ENCODE results near the gene FAM170B.

Gene FAM170B

DNA sequence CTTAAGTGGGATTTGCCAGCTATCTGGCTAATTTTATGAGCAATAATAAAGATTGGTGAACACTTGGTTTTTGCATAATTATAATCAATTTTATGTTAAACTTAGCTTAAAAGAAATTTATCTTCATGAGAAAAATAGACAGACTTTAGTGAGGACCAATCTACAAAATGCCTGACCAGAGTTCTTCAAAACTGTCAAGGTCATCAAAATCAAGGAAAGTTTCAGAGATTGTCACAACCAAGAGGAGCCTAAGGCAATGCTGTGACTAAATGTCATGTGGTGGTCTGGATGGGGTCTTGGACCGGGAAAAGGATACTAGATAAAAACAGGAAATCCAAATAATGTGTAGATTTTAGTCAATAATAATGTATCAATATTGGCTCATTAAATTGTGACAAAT lies 17.7 kb upstream of the FAM170B start:
- H3K4me3 ChIP-seq (ENCODE audit: low read depth, low read length), result no peak overlapping the region
- no peak for TF ChIP-seq CTCF (IDR thresholded peaks at IDR 0.05; ENCODE audit: insufficient read depth, low read depth, low read length, missing control alignments)
- DNase-seq (ENCODE audit: low read depth), result no peak

DNA sequence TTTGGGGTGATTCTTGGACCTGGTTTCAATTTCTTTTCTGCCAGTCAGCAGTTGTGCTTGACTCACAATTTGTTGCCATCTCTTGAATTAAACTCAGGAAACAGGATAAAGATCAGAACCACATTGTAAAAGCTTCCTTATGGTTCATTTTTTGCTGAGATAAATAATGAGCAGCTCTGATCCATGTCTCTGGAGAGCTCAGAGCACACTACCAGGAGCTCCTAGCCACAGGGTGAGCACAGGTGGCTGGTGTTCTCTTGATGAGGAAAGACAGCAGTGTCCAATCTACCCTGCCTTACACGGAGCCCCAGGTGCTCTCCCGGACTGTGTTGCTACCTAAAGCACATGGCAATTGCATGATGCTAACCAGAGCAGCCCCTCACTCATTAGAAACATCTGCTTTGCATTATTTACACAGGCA lies 17.2 kb upstream of the FAM170B start:
- TF ChIP-seq CTCF (IDR thresholded peaks at IDR 0.05; ENCODE audit: insufficient read depth, low read depth, low read length, missing control alignments), result no peak
- DNase-seq (ENCODE audit: low read depth), result no peak

DNA sequence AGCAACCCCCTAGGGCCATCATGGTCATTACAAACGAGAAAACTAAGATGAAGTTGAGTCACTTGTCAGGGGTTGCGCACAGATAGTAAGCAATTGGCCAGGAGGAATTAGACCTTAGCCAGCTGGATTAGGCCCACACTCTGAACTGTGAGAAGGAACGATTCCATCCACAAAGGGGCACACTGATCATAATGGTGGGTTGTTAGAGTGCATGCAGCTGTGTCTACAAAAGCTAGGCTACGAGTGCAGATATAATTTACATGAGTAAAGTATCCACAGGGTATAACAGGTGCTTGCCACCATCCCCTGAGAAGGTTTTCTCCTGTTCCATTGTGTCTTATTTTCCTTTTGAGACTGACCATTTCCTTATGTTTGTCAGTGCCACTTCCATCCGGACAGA lies 16.6 kb upstream of the FAM170B start:
- TF ChIP-seq CTCF (IDR thresholded peaks at IDR 0.05; ENCODE audit: insufficient read depth, low read depth, low read length, missing control alignments), result no peak
- DNase-seq (ENCODE audit: low read depth), result no peak
- no peak overlapping the region for H3K4me3 ChIP-seq (ENCODE audit: low read depth, low read length)

More for the DNA sequence above, 17.2 kb upstream of the FAM170B start:
- no peak overlapping the region for H3K4me3 ChIP-seq (ENCODE audit: low read depth, low read length)

DNA sequence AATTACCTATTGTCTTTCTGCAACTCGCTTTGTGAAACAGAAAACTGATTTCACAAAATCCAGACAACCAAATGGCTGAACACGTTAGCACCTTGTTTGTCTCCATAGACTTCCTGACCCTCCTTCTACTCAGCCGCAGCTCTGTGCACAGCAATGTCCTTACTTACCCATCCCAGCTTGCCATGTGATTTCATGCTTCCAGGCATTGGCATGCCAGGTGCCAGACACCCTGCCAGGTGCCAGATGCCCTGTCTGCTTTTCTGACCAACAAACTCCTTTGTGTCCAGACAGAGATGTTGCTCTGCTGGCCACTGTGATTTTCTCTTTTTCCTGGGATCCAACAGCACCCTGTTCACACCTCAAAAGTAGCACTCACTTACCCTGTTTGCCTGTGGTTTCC lies 16.1 kb upstream of the FAM170B start:
- no peak overlapping the region for H3K4me3 ChIP-seq (ENCODE audit: low read depth, low read length)
- no peak for DNase-seq (ENCODE audit: low read depth)
- TF ChIP-seq CTCF (IDR thresholded peaks at IDR 0.05; ENCODE audit: insufficient read depth, low read depth, low read length, missing control alignments), result no peak

DNA sequence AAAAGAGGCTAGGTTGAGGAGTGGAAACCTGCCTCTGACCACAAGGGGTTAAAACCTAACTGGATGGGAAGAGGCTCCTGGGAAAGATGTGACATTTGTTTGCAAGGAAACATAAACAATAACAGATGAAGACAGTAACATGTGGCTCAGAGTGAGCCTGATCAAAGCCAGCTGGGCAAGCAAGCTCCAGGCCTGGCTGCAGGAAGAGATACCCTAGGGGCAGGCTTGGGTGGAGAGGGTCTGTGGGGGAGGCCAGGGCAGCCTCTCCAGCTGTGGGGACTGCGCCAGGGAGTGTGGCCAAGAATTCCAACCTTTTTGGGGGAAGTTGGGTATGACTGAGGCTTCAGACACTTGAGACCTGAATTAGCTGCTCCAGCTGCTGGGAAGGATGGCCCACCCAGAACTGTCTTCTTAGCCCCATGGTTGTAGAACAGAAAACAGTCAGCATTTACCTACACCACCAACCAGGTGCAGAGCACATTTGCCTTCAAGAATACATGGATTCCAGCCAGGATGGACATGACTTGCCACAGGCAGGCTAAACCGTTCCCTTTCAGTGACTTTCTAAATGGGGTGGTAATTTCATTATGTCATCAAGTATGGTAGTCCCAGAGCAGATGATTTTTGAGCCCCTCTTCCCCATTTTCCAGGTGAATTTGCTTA lies 10.4 kb upstream of the FAM170B start:
- no peak overlapping the region for H3K4me3 ChIP-seq (ENCODE audit: low read depth, low read length)
- TF ChIP-seq CTCF (IDR thresholded peaks at IDR 0.05; ENCODE audit: insufficient read depth, low read depth, low read length, missing control alignments), result no peak
- no peak for DNase-seq (ENCODE audit: low read depth)

DNA sequence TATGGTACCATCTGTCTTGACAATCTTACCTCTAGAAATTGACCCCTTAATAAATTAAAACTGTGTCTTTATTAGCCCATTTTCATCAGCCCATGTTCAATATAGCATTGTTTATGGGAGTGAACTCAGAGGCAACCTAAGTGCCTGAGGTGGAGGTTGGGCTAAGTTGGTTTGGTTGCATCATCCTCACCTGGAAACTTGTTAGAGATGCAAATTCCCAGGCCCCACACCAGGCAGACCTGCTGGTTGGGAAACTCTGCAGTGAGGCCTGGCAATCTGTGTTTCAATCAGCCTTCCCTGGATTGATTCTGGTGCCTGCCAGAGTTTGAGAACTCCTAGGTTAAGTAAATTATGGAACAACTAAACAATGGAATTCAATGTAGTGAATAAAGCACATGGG lies 9.4 kb upstream of the FAM170B start:
- no peak for TF ChIP-seq CTCF (IDR thresholded peaks at IDR 0.05; ENCODE audit: insufficient read depth, low read depth, low read length, missing control alignments)
- no peak for DNase-seq (ENCODE audit: low read depth)
- no peak overlapping the region for H3K4me3 ChIP-seq (ENCODE audit: low read depth, low read length)

All from GM12865 (cell line).